Activated CD4-positive, CD25-positive, alpha-beta regulatory T cell treated with anti-CD3 and anti-CD28 coated beads, Interleukin-2, amount 50 U/mL, for 24 hours (primary cell): ENCODE results near the gene PRDM15.

ENCODE experiments used
- ATAC-seq, 2 donors: fragments of 150-1000 bp; cut with Tn5 transposase; one replicate each; pipeline ENCODE4 v1.10.0; 2021; ENCODE audit warnings: mild to moderate bottlenecking in 1 of 2, moderate library complexity in 1 of 2

The PRDM15 gene

DNA sequence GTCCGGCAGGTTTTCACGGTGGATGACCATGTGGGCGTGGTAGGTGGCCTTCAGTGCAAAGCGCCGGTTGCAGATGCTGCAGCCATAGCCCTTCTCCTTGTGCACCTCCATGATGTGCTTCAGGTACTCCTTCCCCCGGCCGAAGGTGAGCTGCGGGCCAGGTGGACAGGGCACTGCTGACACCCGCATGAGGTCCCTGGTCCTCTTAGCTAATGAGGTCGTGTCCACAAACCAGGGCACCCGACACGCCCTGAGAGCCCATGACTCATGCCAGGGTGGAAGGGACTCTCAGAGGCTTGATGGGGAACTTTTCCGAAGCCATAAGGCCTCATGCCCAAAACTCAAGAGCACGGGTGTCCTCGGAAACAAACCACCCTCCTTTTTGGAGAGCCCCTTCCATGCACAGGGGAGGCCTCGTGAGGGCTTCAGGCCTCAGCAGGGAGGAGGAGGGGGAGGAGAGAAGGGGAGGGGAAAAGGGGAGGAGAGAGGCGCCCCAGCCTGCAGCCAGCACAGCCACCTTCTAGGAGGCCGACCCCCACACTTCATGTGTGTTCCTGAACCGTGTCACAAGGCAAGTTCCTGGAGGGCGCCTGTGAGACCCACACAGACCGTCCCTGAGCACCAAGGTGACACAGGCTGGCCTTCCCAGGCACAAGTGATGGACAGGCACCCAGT is 57.9 kb downstream of the PRDM15 start:
- ATAC-seq = no peak

DNA sequence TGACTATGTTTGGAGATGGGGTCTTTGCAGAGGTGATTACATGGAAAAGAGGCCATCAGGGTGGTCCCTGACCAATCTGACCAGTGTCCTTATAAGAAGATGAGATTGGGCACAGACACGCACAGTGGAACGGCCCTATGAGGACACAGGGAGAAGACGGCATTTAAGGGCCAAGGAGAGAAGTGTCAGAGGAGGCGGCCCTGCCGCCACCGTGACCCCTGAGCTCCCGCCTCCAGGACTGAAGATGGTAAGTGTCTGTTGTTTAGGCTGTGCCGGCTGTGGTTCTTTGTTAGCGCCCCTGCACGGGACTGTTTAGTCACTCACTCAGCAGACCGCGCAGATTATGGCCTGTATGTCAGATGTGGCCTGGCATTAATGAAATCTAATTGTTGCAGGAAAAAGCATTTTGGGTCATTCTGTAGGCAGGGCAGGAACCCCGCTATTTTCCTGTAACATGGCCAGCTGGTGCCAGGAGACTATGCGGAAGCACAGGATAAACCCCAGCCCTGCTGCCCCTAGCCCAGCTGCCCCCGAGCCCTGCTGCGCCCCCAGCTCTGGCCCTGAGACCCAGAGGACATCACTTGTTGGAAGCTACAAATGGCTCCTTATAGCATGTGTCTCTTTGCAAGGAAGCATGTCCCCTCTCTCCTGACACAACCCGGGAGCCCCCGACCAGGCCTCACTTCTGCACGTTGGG is 58.6 kb downstream of the PRDM15 start:
- ATAC-seq = no peak

DNA sequence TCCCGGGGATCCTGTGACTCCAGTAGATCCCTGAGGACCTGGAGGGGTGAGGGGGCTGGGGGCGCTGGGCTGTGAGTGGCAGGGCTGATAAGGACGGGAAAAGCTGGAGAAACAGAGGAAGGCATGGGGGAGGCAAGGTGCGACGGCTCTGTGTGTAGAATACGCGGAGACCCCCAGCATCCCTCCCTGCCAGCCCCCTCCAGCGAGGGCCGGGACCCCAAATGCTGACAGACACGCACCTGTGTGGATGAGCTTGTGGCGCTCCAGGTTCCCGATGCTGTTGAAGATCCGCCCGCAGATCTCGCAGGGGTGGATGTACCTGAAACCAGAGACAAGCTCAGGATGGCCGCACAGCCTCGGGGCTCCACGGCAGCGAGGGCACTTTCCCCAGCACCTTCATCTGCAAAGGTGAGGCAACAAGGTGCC is 59.3 kb downstream of the PRDM15 start:
- no peak for ATAC-seq

DNA sequence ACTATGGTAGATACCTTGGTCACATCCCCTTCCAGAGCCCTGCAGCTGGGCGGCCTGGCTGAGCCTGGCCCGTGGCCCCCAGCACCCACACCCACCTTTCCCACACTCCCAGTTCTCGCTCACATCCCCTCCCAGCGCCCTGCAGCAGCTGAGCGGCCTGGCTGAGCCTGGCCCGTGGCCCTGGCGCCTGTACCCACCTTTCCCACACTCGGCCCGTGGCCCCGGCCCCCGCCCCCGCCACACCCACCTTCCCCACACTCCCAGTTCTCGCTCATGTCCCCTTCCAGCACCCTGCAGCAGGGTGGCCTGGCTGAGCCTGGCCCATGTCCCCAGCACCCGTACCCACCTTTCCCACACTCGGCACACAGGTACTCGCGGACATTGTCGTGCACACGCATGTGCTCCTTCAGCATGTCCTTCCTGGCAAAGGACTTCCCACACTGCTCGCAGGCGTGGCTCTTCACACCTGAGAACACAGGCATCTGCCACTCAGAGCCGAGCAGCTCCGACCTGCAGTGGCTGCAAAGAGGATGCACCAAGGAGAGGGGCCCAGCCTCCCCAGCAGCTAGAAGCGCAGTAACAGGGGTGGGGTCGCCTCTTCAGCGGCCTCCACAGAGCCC is 59.8 kb downstream of the PRDM15 start:
- no peak for ATAC-seq

DNA sequence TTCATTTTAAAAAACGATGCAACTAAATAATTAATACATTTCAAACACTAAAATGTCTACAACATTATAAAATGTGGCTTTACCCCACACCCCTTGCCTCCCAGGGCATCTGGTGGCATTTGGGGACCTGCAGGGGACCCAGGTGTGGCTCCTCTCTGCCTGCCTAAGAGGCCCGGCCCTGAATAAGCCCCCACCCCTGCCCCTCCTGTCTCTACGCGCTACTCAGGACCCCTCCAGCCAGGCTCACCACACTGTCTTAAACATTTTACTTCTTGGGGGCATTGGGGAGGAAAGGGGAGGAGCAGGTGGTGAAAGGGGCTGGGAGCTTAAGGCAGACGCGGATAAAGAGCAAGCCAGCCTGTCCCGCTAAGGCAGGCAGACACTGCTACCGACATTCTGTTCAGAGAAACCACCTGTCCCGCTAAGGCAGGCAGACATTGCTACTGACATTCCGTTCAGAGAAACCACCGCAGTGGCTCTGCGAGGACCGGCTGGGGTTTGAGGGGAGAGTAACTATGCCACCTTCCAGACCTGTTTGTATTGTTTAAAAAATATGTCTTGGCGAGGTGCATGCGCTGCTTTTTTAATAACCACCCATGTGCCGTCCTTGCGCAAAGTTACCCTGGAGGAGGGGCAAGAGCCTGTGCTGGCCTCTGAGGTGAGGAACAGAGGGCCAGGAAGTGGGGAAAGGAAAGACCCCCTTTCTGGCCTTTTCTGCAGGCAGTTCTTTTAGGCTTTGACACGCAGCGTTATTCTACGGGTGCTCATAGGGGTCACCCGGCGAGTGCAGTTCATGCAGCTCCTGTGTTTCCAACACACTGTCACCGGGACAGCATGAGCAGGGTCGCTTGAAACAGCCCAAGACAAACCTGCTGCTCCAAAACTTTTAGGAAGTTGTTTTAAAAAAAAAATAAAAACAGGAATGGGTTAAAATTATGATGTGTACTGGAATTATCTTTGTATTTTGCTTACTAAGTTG is 61.0 kb downstream of the PRDM15 start:
- ATAC-seq = no peak

DNA sequence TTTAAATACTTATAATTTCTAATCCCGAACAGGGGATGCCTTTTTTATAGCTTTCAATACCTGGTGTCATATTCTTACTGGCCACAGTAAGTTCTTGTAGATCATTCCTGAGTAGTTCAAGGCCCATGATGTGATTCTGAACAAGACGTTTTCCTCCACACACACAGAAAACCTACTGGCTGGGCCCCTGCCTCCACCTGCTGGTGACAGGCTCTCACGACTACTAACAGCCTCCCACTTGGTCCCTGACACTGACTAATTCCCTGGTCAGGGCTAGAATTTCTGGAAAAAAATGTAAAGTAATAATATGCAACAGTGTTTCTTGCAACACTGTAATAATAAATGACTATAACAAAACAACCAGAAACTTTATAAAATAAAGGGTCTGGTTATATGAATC is 61.9 kb downstream of the PRDM15 start:
- peak in 1 of 2 donors; percentile 33 for ATAC-seq

DNA sequence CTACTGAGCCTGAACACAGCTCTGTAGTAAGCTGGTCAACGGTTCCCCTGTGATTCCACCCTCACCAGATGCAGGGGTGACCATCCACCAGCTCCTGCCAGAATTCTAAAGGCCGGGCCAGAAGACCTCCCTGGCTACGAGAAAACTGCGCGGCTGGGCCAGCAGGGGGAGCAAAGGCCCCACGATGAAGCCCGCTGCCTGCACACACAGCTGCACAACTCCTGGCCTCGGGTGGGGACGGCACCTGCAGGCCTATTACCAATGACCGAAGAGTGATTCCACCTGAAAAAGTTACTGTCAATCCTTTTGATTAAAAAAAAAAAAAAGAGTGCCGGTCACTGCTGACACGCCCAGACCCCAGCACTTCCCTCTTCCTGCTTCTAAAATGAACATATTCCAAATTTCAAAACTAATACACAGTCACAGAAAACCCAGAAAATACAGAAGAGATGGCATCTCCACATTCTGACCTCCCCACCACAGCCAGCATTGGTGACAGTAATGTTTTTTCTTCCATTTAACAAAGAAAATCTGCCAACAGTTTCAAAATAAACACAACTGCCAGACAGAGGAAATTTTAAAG is 62.5 kb downstream of the PRDM15 start:
- peak; percentile 62 to 69 for ATAC-seq

DNA sequence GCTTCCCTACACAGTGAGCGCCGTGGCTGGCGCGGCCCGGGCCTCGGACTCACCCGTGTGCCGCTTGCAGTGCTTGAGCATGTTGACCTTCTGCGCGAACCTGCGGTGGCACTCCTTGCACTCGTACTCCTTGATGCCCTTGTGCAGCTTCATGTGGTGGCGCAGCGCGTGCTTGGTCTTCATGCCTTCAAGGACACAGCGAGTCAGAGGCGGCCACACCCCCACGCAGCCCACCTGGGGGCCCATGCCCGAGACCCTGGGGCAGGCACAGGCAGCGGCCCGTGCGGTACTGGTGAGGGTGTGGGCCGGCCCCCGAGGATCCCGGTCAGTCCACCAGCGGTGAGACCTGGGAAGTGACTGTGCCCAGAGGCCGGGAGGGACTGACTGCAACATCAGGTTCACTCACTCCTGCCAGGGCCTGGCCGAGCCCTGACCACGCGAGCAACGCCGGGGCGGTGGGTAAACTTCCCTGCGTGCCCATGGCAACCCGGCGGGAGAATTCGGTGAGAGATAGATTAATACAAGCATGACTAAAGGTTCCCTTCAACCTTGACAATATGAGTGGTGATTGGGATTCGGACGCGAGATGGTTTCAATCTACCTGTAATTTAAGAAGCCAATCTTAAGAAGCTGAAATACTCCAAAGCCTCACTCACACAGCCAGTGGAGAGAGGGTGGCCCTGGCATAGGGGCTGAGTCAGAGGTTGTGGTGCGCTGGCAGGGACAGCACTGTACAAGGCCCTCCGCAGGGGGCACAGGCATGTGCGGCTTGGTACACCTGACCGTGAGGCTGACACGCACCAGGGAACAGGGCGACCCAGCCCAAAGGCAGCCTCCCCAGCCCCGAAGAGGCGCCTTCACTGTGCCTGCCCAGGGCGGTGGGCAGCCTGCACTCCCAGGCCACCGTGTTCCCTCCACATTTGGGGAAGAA is 63.2 kb downstream of the PRDM15 start:
- no peak for ATAC-seq

DNA sequence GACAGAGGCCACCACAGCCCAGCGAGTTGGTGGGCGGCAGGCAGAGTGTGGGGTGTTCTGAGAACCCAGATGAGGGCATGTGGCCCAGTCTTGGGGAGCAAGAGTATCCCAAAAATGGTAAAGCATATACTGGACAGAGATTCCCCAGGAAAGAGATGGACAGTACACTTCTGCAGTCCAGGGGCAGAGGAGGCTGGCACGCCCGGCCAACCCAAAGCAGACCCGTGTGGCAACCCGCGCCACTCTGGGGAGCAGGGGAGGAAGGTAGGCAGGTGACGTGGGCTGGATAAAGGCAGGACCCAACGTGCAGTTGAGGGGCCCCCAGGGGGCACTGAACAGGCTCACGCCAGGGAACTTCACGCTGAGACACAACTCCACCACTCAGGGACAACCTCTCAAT is 65.9 kb downstream of the PRDM15 start:
- no peak for ATAC-seq

DNA sequence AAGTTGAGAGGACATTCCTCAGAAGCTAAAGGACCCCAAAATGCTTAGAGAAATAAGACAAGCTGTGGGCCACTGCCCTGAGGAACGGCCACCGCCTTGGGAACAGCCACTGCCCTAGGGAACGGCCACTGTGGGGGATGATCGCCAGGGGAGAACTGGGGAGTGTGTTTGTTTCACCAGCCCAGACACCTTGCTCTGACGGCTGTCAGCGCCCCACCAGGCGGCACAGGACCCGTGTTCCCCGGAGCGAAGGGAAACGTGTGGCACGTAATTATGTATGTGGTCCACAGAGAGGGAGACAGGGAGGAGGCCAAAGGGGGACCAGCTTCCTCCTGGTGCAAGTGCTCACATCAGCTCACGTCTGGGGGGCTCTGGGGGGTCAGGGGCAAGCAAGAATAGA is 66.5 kb downstream of the PRDM15 start:
- ATAC-seq = no peak

DNA sequence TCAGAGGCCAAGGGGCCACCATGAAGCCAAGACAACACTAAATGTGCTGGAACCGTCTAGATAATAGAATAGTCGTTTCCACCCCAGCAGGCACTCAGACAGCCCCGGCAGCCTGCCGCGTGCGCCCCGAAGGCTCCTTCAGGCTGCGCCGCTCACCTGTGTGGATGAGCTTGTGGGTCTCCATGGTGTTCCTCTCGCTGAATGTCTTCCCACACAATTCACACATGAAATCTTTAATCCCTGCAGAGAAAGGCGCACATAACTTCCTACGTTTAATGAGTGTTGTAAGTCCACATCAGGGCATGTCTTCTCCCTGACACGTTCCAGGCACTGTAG is 68.6 kb downstream of the PRDM15 start:
- no peak for ATAC-seq

DNA sequence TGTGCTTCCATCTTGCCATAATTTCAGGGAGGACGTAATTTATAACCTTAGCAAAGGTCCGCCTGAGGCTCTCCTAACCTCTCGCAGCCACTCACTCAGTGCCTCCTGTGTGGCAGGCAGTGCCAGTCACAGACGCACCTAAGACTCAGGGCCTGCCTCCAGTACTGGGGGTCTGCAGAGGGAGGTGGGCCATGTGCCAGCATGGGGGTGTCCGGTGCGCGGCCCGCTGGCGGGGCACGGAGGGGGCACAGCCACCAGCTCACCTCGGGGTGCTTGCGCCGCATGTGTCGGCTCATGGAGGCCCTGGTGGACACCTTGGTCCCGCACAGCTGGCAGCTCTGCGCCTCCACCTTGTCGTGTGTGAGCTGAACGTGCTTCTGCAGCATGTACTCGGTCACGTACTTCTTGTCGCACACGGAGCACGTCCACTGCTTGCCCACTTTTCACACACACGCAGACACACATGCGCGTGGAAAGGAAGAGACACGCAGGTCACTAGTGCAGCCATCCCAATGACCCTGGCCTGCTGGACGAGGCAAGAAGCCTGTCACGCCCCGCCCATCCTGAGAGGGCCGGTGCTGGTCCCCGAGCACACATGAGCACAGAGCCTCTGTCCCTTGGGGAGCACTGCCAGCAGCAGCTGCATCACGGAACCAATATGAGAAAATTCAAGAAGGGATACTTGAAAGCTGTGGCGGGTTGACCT is 69.1 kb downstream of the PRDM15 start:
- ATAC-seq = no peak

DNA sequence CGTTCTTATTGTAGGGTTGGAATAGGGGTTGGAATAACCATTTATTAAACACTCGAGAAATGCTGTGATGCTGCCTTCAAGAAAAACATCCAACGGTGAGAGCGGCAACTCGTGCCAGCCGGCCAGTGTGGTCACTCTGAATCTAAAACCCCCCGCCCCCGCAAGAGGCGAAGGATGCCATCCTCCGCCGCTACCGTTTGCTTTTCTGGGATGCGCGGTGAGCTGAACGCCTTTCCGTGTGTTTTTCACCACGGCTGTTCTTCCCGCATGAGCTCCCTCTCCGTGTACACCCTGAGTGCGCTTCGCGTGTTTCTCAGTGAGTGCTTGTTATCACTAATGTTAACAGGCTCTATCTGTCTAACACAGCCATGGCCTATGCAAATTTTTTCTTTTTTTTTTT is 70.3 kb downstream of the PRDM15 start:
- ATAC-seq = no peak

DNA sequence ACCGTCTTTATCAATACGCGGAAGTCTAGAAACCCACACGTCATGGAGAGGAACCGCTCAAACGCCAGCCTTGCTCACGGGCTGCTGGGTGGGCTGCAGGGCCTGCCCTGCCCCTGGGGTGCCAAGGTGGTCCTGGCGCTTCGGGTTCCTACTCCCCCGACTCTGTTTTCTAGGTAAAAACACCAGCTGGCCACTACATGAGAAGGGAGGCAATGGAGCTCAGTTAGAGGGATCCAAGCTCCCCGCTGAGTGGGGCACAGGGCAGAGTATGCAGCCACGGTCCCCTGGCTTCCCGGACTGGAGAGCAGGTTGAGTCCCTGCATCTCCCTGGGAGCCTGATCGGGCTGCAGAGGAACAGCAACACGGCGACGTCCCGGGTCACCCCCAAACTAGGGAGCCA is 71.0 kb downstream of the PRDM15 start:
- ATAC-seq = no peak

DNA sequence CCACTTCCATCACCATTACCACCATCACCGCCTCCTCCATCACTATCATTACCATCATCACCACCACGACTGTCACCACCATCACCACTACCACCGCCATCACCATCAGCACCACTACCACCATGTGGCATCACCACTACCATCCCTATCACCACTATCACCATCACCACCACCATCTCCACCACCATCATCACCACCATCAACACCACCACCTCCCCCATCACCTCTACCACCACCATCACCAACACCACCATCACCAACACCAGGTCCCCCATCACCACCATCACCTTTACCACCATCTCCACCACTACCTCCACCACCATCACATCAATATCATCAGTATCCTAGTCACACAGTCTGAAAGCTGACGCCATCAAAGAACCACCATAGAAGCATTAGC is 72.4 kb downstream of the PRDM15 start:
- no peak for ATAC-seq

DNA sequence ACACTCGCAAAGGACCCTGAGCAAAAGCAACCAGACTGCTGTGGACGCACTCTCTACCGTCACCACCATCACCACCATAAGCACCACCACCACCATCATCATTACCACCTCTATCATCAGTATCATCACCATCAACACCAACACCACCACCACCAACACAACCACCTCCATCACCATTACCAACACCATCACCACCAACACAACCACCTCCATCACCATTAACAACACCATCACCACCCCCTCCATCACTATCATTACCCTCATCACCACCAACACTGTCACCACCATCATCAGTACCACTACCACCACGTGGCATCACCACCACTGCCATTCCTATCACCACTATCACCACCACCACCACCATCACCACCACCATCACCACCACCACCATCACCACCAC is 73.5 kb downstream of the PRDM15 start:
- ATAC-seq = no peak

DNA sequence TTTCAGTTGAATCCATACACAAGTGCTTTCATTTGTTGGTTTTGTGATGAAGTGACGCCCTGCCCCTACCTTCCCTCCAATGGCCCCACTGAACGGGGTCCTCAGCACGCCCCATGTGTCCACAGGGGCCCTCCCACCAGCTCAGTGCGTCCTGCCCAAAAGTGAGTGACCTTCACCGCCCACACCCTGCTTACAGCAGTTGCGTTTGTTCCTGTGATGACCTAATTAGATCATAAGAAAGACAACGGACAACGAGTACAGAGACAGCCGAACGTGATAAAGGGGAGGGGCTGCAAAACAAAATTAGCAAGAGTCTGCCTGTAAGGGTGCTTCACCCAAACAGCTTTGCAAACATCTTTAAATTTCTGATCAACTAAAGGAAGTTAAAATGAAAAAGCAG is 74.1 kb downstream of the PRDM15 start:
- ATAC-seq = no peak

DNA sequence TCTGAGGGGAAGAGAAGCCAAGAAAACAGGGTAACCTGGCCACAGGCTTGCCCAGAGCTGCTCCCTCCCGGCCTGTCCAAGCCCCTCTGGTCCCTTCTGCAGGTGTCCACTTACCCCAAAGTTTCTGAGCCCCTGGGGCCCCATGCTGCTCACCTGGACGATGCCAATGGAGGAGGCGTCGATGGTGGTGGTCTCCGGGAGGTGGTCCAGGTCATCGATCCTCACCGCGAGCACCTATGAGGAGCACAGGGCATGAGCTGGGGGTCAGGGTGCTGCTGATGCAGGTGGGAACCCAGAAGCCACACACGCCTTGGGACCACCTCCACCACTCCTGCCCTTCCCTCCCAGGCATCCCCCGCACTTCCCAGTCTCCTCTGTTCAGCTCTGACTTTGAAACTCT is 74.8 kb downstream of the PRDM15 start:
- no peak for ATAC-seq

DNA sequence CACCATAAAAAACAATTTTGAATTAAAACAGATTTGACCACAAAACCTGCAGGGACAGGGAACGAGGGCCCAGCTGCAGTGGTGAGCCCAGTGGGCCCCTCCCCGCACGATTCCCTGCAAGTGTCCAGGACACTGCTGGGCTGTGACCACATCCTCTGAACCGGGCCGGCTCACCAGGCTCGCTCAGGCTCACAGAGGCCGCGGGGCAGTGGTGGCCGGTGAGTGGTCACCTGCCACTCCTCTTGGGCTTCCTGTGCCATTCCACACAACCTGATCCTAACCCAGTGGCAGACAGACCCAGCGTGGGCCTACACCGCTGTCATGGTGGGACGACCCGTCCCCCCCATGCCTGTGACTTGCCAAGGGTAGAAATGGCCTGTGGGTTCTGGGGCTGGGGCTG is 75.8 kb downstream of the PRDM15 start:
- ATAC-seq = no peak

DNA sequence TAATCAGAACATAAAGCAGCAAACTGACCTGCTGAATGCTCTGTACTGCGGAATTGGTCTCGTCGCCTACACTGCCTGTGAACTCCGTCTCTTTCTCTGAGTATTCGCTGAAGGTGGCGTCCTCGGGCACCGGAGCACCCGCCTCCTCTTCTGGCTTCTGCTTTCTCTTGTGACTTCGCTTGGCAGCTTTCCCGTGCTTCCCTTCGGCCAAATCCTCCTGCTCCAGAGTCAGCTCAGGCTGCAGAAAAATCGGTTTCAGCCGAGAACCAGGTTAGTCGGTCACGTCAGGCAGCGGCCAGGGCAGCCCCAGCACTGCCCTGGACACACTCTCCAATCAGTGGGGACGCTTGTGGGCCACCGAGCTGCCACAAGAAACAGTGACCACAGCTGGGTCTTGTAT is 76.5 kb downstream of the PRDM15 start:
- no peak for ATAC-seq

DNA sequence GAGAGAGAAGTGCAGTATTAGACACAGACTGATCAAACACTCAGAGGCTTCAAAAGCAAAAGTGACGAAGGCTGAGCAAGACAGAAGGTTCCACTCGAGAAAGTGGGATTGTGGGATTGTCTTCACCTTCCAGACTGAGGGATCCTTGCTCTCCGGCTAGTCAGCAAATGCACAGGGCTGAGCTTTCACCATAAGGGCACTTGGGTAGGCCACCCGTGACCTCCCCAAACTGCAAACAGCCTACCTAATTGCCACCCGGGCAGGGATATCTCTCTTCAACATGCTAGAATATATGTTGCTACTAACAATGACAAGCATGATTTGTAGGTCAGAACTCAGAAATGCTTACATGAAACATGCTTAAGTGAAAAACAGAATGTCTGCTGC is 77.0 kb downstream of the PRDM15 start:
- no peak for ATAC-seq
